ENCODE data around the gene VGF. TPM values are rescaled to one million over a fixed set of nuclear protein-coding genes. Genes with fewer than 3 reads are reported as not detected.

The VGF gene
- total RNA-seq, 4 donors from 2014 or later, result not detected

GRCh38 chr7:101172854-101173751, 7.7 kb upstream of the VGF start:
- no peak for TF ChIP-seq CTCF (IDR thresholded peaks at IDR 0.05 in 4 of 5, conservative IDR thresholded peaks at IDR 0.05 in 1 of 5)
- TF ChIP-seq POLR2A (IDR thresholded peaks at IDR 0.05), result no peak
- Histone ChIP-seq H3K27ac (no peak overlapping the region), H3K36me3 (no peaks in the 10 kb centered on the region), H3K9me3 (no peaks in the 10 kb centered on the region), H3K27me3 (peaks cover 92 to 100% (median 100%) of the 10 kb centered on the region in 3 donors), H3K4me3 (peak overlapping the region; percentile 30 to 46 (median 36)), H3K4me1 (peaks cover 14 to 31% of the 10 kb centered on the region in 2 donors)
- DNase-seq (peak in 1 of 2 donors; percentile 28), ATAC-seq (peak in 1 of 2 donors; percentile 57)
- intact Hi-C loops (cut with DNase I; ENCODE audit: low total_unique reads) (no loop called here), in situ Hi-C loops (cut with MboI; ENCODE audit: low sequenced_read_pairs in 4 of 4) (no loop called here)

- ATAC-seq, result no peak
Measured at GRCh38 chr7:101172005-101172853, 6.9 kb upstream of the VGF start.

GRCh38 chr7:101171442-101171837, 6.1 kb upstream of the VGF start:
- Histone ChIP-seq H3K36me3 (no peaks in the 10 kb centered on the region), H3K9me3 (no peaks in the 10 kb centered on the region), H3K27ac (no peak overlapping the region), H3K27me3 (peaks cover 89 to 100% (median 99%) of the 10 kb centered on the region in 3 donors), H3K4me1 (peaks cover 14 to 31% of the 10 kb centered on the region in 2 donors), H3K4me3 (no peak overlapping the region)
- in situ Hi-C loops (cut with MboI; ENCODE audit: low sequenced_read_pairs in 4 of 4), result no loop called here
- no peak for TF ChIP-seq POLR2A (IDR thresholded peaks at IDR 0.05)
- TF ChIP-seq CTCF (IDR thresholded peaks at IDR 0.05 in 4 of 5, conservative IDR thresholded peaks at IDR 0.05 in 1 of 5), result no peak
- ATAC-seq, result no peak
- intact Hi-C loops (cut with DNase I; ENCODE audit: low total_unique reads), result loop anchor here (2.0 kb wide), 1 partner anchor 27 kb away; no protein-coding TSS in a partner anchor
- no peak for DNase-seq

More at GRCh38 chr7:101172005-101172853, 6.9 kb upstream of the VGF start:
- Histone ChIP-seq H3K4me3 (peak overlapping the region in 1 of 4 donors; percentile 28), H3K27me3 (peaks cover 91 to 100% (median 99%) of the 10 kb centered on the region in 3 donors), H3K9me3 (no peaks in the 10 kb centered on the region), H3K4me1 (peaks cover 14 to 31% of the 10 kb centered on the region in 2 donors), H3K36me3 (no peaks in the 10 kb centered on the region), H3K27ac (no peak overlapping the region)
- TF ChIP-seq CTCF (IDR thresholded peaks at IDR 0.05 in 4 of 5, conservative IDR thresholded peaks at IDR 0.05 in 1 of 5) (no peak), POLR2A (IDR thresholded peaks at IDR 0.05) (no peak)
- no peak for DNase-seq
- in situ Hi-C loops (cut with MboI; ENCODE audit: low sequenced_read_pairs in 4 of 4), result no loop called here
- intact Hi-C loops (cut with DNase I; ENCODE audit: low total_unique reads), result no loop called here

- H3K27me3 ChIP-seq, result peaks cover 90 to 100% (median 99%) of the 10 kb centered on the region in 3 donors
Measured at GRCh38 chr7:101170617-101171441, 5.5 kb upstream of the VGF start.

More at GRCh38 chr7:101170617-101171441, 5.5 kb upstream of the VGF start:
- DNase-seq (no peak), ATAC-seq (no peak)
- in situ Hi-C loops (cut with MboI; ENCODE audit: low sequenced_read_pairs in 4 of 4), result no loop called here
- peaks cover 14 to 32% of the 10 kb centered on the region in 2 donors for H3K4me1 ChIP-seq
- no peak overlapping the region for H3K27ac ChIP-seq
- intact Hi-C loops (cut with DNase I; ENCODE audit: low total_unique reads), result loop anchor here (2.0 kb wide), 1 partner anchor 26 kb away; no protein-coding TSS in a partner anchor
- TF ChIP-seq CTCF (IDR thresholded peaks at IDR 0.05 in 4 of 5, conservative IDR thresholded peaks at IDR 0.05 in 1 of 5) (no peak), POLR2A (IDR thresholded peaks at IDR 0.05) (no peak)
- H3K4me3 ChIP-seq, result no peak overlapping the region
- H3K9me3 ChIP-seq, result no peaks in the 10 kb centered on the region
- H3K36me3 ChIP-seq, result no peaks in the 10 kb centered on the region

Data from gastrocnemius medialis (tissue), 4 donors.